GM11168 (cell line): ENCODE measurements around the gene NDRG3.
"Not testable (repeated sequence)": the region's sequence is repeated elsewhere in the genome, so short reads cannot be mapped to it uniquely, and the experiment has no call there.

Experiments used
- in situ Hi-C: fragments of 300-500 bp; cut with MboI; formaldehyde crosslinking; loops from one replicate; pipeline ENCODE4 v1.12.0; 2022; ENCODE audit warnings: low sequenced_read_pairs; ENCODE audit not compliant: unreplicated experiment

The NDRG3 gene

DNA sequence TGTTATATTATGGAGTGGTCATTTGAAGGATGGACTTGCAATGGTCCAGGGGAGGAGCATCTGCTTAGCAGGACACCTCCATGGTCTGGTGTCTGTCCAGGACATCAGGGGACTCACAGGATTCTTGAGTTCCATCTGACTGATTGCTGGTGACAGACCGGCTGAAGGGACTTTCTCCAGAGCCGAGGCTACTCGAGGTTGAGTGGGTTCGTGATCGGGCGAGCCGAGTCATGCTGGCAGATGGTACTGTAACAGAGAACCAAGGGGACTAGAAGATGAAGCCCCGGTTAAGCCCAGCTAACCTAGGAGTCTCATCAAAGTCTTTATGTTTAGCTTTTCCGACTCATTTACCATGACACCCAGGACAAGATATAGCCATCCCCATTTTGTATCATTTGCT, 92.4 kb downstream of the NDRG3 start:
- in situ Hi-C loops: no loop called here

DNA sequence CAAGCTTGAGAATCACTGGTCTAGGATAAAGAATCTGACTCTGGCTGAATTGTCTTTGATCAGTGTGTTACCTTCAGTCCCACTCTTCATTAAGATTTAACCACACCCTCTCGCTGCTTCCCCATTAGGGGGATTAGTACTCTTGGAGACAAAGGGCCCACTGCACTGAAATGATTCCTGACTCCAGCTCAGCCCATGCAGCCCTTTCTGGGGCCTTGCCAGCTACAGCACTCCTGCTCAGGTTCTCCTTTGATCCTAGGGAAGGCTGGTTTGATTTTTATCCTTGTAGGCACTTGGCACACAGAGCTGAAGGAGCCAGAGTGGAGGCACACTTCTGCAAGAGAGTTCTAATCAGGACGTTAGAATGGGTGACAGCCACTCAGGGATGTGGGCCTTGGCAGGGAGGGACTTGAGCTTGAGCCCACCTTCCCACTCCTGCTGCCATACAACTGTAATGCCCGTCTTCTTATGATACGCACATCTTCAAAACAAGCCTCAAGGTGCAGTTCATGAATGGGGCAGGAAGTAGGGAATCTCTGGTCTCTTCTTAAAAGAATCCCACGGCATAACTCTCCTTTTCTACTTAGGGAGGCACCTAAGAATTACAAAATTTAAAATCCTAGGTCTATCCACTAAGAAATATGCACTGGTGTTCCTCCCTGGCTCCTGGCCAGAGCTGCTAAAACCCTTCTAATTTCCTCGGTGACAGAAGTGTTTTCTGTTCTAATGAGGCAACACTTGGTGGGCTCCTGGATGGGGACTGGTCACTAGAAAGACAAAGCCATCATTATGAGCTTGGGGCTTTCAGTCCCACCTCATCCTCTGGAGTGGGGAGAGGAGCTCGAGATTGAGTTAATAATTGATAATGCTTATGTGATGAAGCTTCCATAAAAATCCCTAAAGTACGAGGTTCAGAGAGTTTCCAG, 98.4 kb downstream of the NDRG3 start:
- in situ Hi-C loops: no loop called here

DNA sequence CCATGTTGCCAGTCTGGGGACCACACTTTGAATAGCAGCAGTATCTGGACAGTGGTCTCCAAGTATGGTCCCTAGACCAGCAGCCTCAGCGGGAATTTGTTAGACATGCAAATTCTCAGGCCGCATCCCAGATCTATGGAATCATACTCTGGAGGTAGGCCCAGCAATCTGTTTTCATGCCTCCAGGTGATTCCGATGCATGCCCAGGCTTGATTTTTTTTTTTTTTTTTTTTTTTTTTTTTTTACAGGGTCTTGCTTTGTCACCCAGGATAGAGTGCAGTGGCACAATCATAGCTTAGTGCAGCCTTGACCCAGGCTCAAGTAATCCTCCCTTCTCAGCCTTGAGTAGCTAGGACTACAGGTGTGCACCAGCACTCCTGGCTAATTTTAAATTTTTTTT, 99.2 kb downstream of the NDRG3 start:
- in situ Hi-C loops: no loop called here

DNA sequence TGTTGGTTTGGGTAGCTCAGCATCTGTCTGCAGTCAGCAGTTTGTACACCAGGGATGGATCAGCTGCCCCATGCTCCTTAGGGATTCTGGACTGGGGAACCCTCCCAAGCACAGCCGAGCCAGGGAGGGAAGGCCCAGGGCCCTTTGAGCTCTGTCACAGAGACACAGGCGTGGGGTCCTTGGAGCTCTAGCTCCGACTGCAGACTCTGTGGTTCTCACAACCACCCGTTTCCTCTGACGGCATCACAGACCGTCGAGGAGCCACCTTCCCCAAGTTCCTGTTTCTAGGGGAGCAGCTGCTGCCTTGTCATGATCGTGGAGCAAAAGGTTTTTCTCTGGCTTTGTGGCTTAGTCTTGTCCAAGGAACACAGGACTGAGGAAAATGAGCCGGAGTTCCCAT, 99.9 kb downstream of the NDRG3 start, which contains the start of gene SLA2:
Gene SLA2 (minus strand): TSS at position 199 of the 400 bp plus-strand sequence. CDS start 4,861 bp downstream, outside the sequence.
- in situ Hi-C loops: no loop called here

DNA sequence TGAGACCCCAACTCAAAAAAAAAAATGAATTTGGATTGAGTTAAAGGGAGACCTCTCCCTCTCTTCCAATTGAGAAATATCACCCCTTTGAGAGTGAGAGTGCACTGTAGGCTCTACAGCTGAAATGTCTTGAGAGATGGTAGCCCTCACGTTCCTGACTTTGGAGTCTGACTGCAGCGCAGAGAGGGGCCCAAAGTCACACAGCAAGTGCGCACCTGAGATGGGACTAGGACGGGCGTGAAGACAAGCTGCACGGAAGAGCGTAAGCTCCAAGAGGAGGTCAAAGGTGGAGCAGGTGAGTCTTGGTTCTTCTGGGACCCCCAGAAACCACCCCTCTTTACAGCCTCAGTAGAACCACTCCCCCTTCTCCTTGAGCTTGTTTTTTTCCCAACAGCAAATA, 100.5 kb downstream of the NDRG3 start:
- in situ Hi-C loops: no loop called here

DNA sequence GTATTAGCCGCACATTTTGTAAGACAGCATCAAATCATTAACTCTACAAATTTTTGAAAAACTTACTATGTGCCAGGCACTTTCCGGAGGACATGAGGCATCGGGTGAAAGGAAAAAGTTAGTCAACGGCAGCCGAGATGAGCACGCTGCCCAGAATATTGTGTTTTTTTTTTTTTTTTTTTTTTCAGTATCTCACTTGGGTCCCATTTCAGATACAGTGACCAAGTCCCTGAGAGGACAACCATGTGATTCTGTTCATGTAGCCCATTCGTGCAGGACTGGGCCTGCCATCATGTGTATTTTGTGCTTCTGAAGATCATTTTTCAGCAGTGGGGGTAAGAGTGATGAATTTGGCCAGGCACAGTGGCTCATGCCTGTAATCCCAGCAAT, 101.2 kb downstream of the NDRG3 start:
- in situ Hi-C loops: no loop called here

DNA sequence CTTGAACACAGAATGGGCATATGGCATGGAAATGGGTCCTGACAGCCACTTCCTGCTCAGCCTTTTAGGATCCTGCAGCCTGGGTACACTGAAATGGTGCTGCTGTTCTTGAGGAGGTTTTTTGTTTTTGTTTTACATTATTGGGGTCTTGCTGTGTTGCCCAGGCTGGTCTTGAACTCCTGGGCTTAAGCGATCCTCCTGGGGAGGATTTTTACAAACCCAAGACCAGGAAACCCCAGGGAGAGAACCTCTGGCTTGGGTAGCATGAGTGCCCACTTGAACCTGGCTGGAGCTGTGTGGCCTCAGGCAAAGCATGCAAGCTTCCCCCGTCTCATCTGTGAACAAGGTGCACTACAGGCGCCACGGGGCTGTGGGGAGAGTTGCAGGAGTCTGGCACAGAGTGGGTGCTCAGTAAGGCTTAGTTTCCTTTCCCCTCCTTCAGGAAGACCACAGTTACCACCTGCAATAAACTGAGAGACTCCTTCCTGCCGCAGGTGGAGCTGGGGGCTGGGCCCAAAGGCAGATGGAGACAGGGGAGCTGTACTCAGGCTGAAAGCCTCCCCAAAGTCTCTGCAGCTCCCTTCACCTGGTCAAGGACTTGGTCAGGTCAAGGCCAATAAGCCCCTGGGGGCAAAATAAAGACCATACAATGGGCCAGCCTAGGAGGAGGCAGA, 101.7 kb downstream of the NDRG3 start:
- in situ Hi-C loops: no loop called here

DNA sequence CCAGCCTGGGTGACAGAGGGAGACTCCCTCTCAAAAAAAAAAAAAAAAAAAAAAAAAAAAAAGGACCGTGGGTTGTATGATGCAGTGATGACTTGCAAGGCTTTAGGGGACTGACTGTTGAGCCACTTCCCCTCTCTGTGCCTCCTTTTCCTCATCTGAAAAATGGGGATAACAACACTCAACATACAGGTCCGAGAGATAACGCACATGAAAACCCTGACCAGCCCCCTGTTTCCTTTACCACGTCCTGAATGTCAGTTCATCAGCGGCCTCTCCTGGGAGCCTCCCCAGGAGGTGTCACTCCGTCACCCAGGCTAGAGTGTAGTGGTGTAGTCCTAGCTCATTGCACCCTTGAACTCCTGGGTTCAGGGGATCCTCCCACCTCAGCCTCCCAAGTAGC, 103.8 kb downstream of the NDRG3 start:
- in situ Hi-C loops: no loop called here

DNA sequence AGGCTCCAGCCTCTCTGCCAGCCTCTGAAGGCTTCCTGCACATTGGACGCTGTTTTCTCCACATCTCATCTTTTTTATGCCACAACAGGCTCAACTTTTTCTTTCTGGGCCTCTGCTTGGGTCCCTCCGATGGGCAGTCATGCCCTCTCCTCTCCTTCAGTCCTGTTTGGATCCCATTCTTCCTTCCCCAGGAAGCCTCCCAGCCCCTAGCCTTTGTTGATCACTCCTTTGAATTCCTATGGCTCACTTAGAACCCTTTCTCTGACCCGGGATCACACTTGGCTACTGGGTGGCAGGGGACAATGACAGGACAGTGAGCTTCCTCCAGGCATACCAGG, 104.4 kb downstream of the NDRG3 start:
- in situ Hi-C loops: no loop called here

DNA sequence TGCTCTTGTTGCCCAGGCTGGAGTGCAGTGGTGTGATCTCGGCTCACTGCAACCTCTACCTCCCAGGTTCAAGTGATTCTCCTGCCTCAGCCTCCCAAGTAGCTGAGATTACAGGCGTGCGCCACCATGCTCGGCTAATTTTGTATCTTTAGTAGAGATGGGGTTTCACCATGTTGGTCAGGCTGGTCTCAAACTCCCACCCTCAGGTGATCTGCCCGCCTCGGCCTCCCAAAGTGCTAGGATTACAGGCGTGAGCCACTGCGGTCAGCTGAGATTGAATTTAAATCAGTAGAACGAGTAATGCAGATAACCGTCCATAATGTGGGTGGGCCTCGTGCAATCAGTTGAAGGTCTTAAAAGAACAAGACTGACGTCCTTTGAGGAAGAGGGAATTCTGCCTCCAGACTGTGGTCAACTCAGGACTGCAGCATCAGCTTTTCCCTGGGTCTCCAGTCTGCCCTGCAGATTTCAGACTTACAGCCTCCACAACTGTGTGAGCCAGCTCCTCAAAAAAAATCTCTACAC, 107.0 kb downstream of the NDRG3 start:
- in situ Hi-C loops: not testable (repeated sequence)

DNA sequence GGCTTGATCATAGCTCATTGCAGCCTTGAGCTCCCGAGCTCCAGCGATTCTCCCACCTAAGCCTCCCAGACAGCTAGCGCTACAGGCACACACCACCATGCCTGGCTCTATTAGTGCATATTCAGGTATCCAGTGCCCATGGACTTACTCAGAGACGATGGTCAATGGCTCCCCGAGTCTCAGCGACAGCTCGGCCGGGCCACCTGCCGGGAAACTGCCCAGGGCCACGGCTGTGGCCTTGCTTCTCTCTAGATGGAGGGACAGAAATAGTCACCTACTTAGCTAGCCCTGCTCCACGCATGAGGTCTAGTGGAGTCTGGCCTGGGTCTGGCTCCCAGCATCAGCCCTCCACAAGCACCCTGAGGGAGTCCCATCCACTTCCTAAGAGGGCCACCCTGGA, 111.5 kb downstream of the NDRG3 start:
- in situ Hi-C loops: no loop called here

DNA sequence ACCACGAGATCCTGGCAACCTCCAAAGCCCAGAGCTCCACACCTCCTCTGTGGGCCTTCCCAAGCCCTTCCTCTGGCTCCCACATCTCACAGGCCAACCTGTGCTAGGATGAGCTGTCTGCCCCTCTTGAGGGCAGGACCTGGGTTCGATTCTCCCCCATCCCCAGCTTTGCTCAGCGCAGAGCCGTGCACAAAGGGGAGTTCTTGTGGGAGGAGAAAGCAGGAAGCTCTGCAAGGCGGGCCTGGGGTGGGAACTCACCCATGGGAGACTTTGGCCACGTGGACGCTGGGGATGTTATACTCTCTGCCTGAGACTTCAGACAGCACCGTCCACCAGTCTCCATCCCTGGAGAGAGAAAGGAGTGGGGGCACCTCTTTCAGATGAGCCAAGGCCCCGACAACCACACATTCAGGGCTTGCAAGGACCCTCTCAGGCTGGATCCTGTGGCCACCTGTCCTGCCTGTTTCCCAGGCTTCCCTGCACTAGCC, 112.6 kb downstream of the NDRG3 start:
- in situ Hi-C loops: no loop called here

DNA sequence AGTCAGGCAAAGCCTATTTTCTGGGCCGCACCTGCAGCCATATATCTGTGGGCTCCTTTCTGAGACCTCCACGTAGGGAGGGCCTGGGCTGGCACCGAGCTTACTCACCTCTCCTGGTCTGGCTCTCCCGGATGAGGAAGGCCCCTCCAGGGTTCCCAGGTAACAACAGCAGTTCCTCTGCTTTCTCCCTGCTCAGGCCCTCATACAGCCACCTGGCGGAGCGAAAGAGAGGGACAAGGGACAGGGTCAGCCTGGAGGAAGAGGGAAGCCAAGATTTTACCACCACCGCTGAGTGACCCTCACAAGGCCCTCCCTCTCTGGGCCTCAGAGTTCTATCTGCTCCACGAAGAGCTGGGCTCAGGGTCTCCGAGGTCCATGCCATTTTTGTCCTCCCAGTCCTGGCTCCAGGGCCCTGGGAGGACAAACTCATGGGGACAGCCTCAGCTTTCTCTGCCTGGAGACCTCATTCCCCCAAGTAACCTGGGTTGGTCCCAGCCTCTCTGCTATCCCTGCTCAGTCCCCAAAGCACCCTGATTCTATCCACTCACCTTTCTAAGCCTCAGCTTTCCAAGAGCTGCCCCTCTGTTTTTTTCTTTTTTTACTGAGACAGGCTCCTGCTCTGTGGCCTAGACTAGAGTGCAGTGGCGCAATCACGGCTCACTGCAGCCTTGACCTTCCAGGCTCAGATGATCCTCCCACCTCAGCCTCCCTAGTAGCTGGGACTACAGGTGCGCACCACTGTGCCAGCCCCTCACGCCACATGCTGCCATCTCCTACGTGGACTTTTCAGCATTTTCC, 113.2 kb downstream of the NDRG3 start:
- in situ Hi-C loops: no loop called here

DNA sequence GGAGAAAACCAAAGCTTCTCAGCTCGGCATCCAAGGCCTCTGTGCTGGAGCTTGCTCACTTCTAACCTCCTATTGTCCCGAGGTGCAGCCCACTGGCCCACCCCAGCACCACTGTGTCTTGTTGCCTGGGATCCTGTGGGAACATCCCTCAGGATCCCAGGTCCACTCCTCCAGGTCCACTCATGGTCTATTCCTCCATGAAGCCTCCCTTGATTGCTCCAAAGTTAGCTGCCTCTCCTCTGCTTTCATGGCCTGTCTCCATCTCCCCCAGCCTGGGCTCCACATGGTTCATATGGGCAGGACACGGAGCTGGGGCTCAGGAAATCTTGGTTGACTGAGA, 113.8 kb downstream of the NDRG3 start:
- in situ Hi-C loops: no loop called here

DNA sequence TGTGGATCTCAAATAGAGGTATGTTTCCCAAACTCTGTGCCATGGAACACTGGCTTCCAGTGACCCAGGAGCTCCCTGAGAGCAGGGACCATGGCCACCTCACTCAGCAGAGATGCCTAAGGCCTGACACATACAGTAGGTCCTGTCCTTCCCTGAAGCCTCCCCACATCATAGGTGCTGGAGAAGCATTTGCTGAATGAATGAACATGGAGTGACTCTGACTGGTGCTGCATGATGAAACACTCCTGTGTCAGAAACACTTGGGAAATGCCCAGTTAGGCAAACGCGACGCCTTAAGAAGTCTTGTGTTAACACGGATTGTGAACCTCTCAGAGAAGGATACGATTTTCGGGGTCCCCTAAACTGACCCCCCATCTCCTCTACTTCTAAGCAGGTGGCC, 114.2 kb downstream of the NDRG3 start:
- in situ Hi-C loops: no loop called here

DNA sequence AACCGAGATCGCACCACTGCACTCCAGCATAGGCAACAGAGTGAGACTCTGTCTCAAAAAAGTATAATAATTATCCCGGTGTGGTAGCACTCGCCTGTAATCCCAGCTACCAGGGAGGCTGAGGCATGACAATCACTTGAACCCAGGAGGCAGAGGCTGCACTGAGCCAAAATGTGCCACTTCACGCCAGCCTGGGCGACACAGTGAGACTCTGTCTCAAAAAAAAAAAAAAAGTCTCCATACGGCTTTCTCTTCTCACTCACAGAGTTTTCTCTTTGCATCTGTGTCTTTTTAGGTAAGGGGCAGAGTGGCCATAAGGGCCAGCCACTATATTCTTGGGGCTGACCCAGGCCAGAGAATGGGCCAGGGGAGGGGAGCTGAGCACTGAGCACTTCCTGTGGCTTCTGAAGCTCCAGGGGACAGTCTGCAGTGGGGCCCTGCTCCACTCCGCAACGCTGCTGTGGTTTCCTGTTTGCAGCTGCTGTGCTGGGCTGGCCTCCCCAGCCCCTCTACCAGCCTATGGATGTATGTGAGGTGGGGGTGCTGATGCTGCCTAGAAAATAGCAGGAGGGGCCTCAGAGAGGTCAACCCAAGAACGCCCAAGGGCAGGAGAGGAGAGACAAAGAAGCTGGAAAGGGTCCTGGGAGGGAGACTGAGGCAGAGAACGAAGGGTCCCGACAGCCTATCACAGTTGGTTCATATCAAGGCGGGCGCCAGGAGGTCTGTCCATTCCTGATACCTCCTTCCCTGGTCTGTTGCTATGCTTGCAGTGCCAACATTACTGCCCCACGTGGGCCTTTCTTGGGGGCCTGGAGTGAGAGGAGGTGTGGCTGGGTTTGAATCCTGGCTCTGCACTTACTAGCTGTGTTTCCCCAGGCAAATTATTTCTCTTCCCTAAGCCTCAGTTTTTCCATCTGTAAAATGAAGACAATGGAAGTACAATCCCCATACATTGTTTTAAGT, 115.9 kb downstream of the NDRG3 start:
- in situ Hi-C loops: no loop called here

DNA sequence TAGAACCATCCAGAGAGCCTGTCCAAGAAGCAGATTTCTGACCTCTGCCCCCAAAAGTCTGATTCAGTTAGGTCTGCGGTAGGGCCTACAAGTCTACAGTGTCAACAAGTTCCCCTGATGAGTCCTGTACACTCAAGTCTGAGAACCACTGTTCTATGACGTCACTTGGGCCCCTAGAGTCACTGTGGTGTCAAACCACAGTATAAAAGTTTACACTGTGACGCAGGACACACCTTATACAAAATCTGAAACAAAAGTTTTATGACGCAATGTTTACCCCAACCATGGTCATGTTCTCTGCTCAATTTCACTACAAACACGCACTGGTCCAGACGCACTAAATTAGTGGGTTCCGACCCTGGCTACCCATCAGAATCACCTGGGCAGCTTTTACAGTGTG, 117.8 kb downstream of the NDRG3 start:
- in situ Hi-C loops: no loop called here

DNA sequence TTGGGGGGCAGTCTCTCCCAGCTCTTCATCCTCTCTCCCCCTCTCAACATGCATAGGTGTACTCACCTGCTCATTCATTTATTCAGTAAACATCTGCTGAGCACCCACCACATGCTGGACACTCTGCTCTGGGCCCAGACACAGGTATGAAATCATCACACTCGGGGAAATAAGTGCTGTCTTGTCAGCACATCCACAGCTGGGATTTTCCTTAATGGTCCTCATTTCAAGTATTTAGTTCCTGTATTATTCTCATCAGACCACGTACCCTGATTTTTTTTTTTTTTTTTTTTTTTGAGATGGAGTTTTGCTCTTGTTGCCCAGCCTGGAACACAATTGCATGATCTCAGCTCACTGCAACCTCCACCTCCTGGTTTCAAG, 121.0 kb downstream of the NDRG3 start:
- in situ Hi-C loops: loop anchor here (25.0 kb wide), 1 partner anchor 262 kb away; the partner anchor contains the start of gene TLDC2
